Measurements from ENCODE around the gene TMEM129. TPM values are rescaled to one million over a fixed set of nuclear protein-coding genes. Genes with fewer than 3 reads are reported as not detected.

The TMEM129 gene
- total and polyA plus RNA-seq, 2 experiments from 2014 or later: 16.4 to 64.4 TPM

DNA sequence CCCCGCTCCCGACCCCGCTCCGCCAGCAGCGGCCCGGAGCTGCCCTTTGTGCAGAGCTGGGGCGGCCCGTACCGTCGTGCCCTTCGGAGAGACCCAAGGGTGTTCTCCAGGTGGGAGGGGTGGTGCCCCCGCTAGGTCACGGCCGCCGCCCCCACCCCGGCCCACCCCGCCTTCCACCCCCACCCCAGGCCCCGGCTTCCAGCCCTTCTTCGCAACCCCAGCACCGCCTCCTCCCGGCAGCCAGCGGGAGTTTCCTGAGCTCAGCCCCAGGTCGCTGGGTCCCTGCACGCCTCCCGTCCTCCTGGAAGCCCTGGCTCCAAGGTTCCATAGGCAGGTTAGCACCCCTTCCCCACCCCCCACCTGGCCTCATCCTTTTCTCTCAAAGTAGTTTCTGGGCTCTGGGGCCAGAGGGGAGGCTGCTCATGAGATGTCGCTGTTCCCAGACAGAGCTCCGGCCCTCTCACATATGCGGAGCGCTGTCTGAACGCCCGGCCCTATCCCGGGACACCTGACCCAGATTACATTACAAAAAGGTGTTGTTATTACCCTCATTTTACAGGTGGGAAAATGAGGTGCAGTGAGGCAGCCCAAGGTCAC, 46.7 kb upstream of the TMEM129 start:
- H3K9me3 Mint-ChIP-seq: no peaks in the 10 kb centered on the region; the same call in 2 of the 3 replicates
- no peaks in the 10 kb centered on the region for H3K9me2 ChIP-seq (ENCODE audit: insufficient read depth)
- peak overlapping the region; percentile 66 for H3K4me3 Mint-ChIP-seq
- 0 out of 2 replicates have a peak overlapping the region, but pooled peaks have one; percentile 6 for H2AFZ ChIP-seq
- no peak overlapping the region for H3K27ac Mint-ChIP-seq
- no peaks in the 10 kb centered on the region for H4K20me1 ChIP-seq (replicated peaks; ENCODE audit: insufficient read depth)
- H3K27ac ChIP-seq (ENCODE audit: low read depth): no peak overlapping the region
- no peaks in the 10 kb centered on the region for H3K36me3 Mint-ChIP-seq (ENCODE audit: low read depth)
- peaks cover 25% of the 10 kb centered on the region for H3K4me1 ChIP-seq (ENCODE audit: insufficient read depth)
- H3K4me3 ChIP-seq: peak overlapping the region; percentile 49
- TF ChIP-seq, protein P1, sequence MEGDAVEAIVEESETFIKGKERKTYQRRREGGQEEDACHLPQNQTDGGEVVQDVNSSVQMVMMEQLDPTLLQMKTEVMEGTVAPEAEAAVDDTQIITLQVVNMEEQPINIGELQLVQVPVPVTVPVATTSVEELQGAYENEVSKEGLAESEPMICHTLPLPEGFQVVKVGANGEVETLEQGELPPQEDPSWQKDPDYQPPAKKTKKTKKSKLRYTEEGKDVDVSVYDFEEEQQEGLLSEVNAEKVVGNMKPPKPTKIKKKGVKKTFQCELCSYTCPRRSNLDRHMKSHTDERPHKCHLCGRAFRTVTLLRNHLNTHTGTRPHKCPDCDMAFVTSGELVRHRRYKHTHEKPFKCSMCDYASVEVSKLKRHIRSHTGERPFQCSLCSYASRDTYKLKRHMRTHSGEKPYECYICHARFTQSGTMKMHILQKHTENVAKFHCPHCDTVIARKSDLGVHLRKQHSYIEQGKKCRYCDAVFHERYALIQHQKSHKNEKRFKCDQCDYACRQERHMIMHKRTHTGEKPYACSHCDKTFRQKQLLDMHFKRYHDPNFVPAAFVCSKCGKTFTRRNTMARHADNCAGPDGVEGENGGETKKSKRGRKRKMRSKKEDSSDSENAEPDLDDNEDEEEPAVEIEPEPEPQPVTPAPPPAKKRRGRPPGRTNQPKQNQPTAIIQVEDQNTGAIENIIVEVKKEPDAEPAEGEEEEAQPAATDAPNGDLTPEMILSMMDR (conservative IDR thresholded peaks at IDR 0.05; ENCODE audit: low read depth in 2 of 2): peak; percentile 38 to 59; a peak in 3 of 4 replicates
- TF ChIP-seq EZH2 (IDR thresholded peaks at IDR 0.05; ENCODE audit: low read depth, unreplicated experiment): no peak
- peaks cover 24% of the 10 kb centered on the region for H3K27me3 Mint-ChIP-seq (ENCODE audit: insufficient read depth, low read depth, poor library complexity)
- DNase-seq (ENCODE audit: low spot score): peak; percentile 91
- H3K4me1 Mint-ChIP-seq: peaks cover 10% of the 10 kb centered on the region
- ATAC-seq: peak; percentile 25
- no peaks in the 10 kb centered on the region for H3K79me2 ChIP-seq (replicated peaks; ENCODE audit: insufficient read depth)
- H3F3A ChIP-seq (replicated peaks; ENCODE audit: low read depth): no peaks in the 10 kb centered on the region
- peak overlapping the region; percentile 82 for H3K4me2 ChIP-seq
- no peaks in the 10 kb centered on the region for H3K27me3 ChIP-seq (ENCODE audit: insufficient read depth)
- no peaks in the 10 kb centered on the region for H3K36me3 ChIP-seq (ENCODE audit: insufficient read depth)

DNA sequence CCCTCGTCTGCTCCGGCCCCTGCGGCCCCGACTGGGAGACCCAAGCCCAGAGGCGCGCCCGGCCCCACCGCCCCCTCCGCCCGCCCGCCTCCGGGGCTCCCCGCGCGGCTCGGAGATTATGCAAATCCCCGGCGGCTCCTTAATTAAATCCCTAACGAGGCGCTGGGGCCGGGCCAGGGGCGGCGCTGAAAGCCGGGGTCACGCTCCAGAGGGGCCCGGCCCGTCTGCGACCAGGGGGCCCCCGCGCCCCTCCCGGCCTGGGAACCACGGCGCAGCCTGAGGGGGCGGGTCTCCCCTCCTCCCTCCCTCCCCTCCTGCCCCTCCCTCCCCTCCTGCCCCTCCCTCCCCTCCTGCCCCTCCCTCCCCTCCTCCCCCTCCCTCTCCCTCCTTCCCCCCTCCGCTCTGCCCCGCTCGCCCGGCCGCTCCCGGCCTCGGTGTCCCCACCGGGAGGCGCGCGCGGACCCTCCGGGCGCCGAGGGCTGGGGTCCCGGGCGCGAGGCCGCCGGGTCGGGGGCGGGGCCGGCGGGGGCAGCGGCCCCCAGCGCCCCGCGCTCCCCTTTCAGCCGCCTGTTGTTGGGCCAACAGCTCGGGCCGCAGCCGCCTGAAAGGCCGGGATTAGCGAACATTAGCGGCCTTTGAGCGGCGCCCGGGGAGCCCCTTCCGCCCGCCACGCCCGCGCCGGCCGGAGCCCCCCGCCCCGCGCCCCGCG, 46.1 kb upstream of the TMEM129 start:
- Histone ChIP-seq H2AFZ (no peak overlapping the region), H3F3A (replicated peaks; ENCODE audit: low read depth) (no peaks in the 10 kb centered on the region), H3K36me3 (ENCODE audit: insufficient read depth) (no peaks in the 10 kb centered on the region), H3K4me2 (peak overlapping the region; percentile 79), H3K27ac (ENCODE audit: low read depth) (no peak overlapping the region), H3K79me2 (replicated peaks; ENCODE audit: insufficient read depth) (no peaks in the 10 kb centered on the region), H4K20me1 (replicated peaks; ENCODE audit: insufficient read depth) (no peaks in the 10 kb centered on the region), H3K4me1 (ENCODE audit: insufficient read depth) (peaks cover 26% of the 10 kb centered on the region), H3K4me3 (peak overlapping the region; percentile 51; the same call in 1 of the 2 replicates), H3K9me2 (ENCODE audit: insufficient read depth) (no peaks in the 10 kb centered on the region), H3K27me3 (ENCODE audit: insufficient read depth) (no peaks in the 10 kb centered on the region)
- Mint-ChIP-seq H3K4me1 (peaks cover 12% of the 10 kb centered on the region), H3K27ac (no peak overlapping the region), H3K9me3 (no peaks in the 10 kb centered on the region; the same call in 2 of the 3 replicates), H3K36me3 (ENCODE audit: low read depth) (no peaks in the 10 kb centered on the region), H3K27me3 (ENCODE audit: insufficient read depth, low read depth, poor library complexity) (peaks cover 24% of the 10 kb centered on the region), H3K4me3 (no peak overlapping the region)
- ATAC-seq (peak; percentile 17), DNase-seq (ENCODE audit: low spot score) (peak; percentile 76)
- TF ChIP-seq, protein P2, sequence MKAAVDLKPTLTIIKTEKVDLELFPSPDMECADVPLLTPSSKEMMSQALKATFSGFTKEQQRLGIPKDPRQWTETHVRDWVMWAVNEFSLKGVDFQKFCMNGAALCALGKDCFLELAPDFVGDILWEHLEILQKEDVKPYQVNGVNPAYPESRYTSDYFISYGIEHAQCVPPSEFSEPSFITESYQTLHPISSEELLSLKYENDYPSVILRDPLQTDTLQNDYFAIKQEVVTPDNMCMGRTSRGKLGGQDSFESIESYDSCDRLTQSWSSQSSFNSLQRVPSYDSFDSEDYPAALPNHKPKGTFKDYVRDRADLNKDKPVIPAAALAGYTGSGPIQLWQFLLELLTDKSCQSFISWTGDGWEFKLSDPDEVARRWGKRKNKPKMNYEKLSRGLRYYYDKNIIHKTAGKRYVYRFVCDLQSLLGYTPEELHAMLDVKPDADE (IDR thresholded peaks at IDR 0.05): no peak
- no peak for TF ChIP-seq POLR2AphosphoS5 (IDR thresholded peaks at IDR 0.05; ENCODE audit: low read depth)
- TF ChIP-seq JUNB (IDR thresholded peaks at IDR 0.05; ENCODE audit: unreplicated experiment): no peak
- TF ChIP-seq, protein P1 (conservative IDR thresholded peaks at IDR 0.05; ENCODE audit: low read depth in 2 of 2): peak in 1 of 2 experiments; percentile 25; a peak in 2 of 4 replicates

Measured in GM23338 (cell line).